NCI-H2171 treated with DMSO at 0.1 percent for 48 hours (cell line): ENCODE data around the gene MCM9.
"Not testable (repeated sequence)": the region's sequence is repeated elsewhere in the genome, so short reads cannot be mapped to it uniquely, and the experiment has no call there.

Source experiments
- DNase-seq: peaks from one replicate; lab custom pipeline; 2025; lab: John Stamatoyannopoulos, UW

MCM9 gene

GRCh38 chr6:118768904-118769325 lies 166.0 kb downstream of the MCM9 start:
- no peak for DNase-seq

- DNase-seq: no peak
These were observed 166.5 kb downstream of the MCM9 start for GRCh38 chr6:118768441-118768840.

- not testable (repeated sequence) for DNase-seq
These were observed 169.6 kb downstream of the MCM9 start for GRCh38 chr6:118765316-118765715.

GRCh38 chr6:118764766-118765165 lies 170.2 kb downstream of the MCM9 start:
- DNase-seq: no peak
